ENCODE results near the gene CIAPIN1. TPM values are rescaled to one million over a fixed set of nuclear protein-coding genes. Genes with fewer than 3 reads are reported as not detected.

Gene CIAPIN1
- total and polyA plus RNA-seq, 2 of the 8 experiments (the other 6 are each of a cell fraction or from before 2014, with no cell fraction given), result 76.8 to 83.6 TPM

DNA sequence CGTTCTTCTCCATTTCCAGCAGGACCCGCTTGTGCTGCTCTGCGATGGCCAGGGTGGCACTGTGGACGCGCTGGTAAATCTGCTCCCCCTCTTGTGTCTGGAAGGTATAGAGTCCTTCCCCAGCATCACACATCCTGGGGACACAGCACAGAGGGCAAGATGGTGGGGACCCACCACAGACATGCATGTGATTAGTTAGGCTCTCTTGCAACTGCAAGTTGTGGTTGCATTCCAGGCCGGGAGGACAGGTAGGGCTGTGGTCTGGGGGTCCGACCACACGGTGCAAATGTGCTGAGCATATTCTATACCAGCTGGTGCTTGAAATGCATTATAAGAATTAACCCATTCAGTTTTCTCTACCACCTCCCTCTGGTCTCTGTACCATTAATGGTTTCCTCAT lies 26.7 kb upstream of the CIAPIN1 start:
- Histone ChIP-seq H3K4ac (replicated peaks; ENCODE audit: insufficient read length, low read depth, low read length) (no peak overlapping the region), H3K4me3 (ENCODE audit: extremely low read depth in 1 of 4, insufficient read depth in 2 of 4, low read depth in 3 of 4, low read length in 4 of 4) (no peak overlapping the region), H4K8ac (ENCODE audit: extremely low read depth, insufficient read depth, low read length) (no peak overlapping the region), H4K5ac (ENCODE audit: insufficient read length, low read depth, low read length) (no peak overlapping the region), H3K79me1 (ENCODE audit: low read depth, low read length) (0 out of 2 replicates have a peak, but pooled peaks cover 5% of the 10 kb centered on the region), H2AFZ (ENCODE audit: low read length) (no peak overlapping the region), H4K91ac (replicated peaks; ENCODE audit: insufficient read length, low read length) (no peak overlapping the region), H3K23me2 (ENCODE audit: low read depth, low read length) (no peaks in the 10 kb centered on the region; the same call in 1 of the 2 replicates), H2BK120ac (replicated peaks; ENCODE audit: low read depth, low read length) (no peak overlapping the region), H2BK12ac (ENCODE audit: low read depth, low read length) (no peak overlapping the region), H3K18ac (ENCODE audit: extremely low read depth, low read length) (no peak overlapping the region), H3K4me2 (ENCODE audit: insufficient read depth in 1 of 2, low read depth in 2 of 2, low read length in 2 of 2) (no peak overlapping the region), H3K9ac (replicated peaks in 1 of 4; ENCODE audit: extremely low read depth in 1 of 4, low read depth in 3 of 4, low read length in 3 of 4) (no peak overlapping the region), H3K9me3 (ENCODE audit: insufficient read depth in 2 of 2, low read depth in 1 of 2, low read length in 1 of 2) (no peaks in the 10 kb centered on the region), H3K79me2 (ENCODE audit: control insufficient read depth in 1 of 2, insufficient read depth in 2 of 2, low read length in 2 of 2) (no peaks in the 10 kb centered on the region), H3K27ac (ENCODE audit: low read depth, low read length) (no peak overlapping the region), H3K36me3 (ENCODE audit: control insufficient read depth in 2 of 4, insufficient read depth in 4 of 4, low read length in 3 of 4) (peaks cover 16 to 38% (median 27%) of the 10 kb centered on the region in 4 experiments), H2AK5ac (ENCODE audit: low read depth, low read length) (no peak overlapping the region), H3K14ac (ENCODE audit: insufficient read length) (no peak overlapping the region), H3K4me1 (replicated peaks in 1 of 4; ENCODE audit: control insufficient read depth in 3 of 4, insufficient read depth in 4 of 4, low read length in 3 of 4) (peaks cover 10 to 58% (median 45%) of the 10 kb centered on the region in 4 experiments), H4K20me1 (replicated peaks in 1 of 2; ENCODE audit: control insufficient read depth in 1 of 2, insufficient read depth in 2 of 2, low read length in 2 of 2) (peaks cover 3% of the 10 kb centered on the region in 2 experiments), H3K23ac (ENCODE audit: insufficient read length) (no peak overlapping the region), H2BK15ac (ENCODE audit: low read length) (no peak overlapping the region), H3K27me3 (replicated peaks in 1 of 4; ENCODE audit: control insufficient read depth in 3 of 4, extremely low read depth in 1 of 4, insufficient read depth in 3 of 4, low read length in 3 of 4) (no peaks in the 10 kb centered on the region; a peak in 1 of 7 replicates), H2BK5ac (ENCODE audit: low read depth, low read length) (no peak overlapping the region), H2BK20ac (ENCODE audit: low read length) (no peak overlapping the region; the same call in 1 of the 2 replicates), H3K56ac (replicated peaks; ENCODE audit: insufficient read length, low read depth, low read length) (no peak overlapping the region)
- TF ChIP-seq RFX5 (IDR thresholded peaks at IDR 0.05; ENCODE audit: borderline replicate concordance, low read depth, low read length) (no peak), NANOG (IDR thresholded peaks at IDR 0.05; ENCODE audit: insufficient read depth, low read depth, low read length, poor library complexity, severe bottlenecking) (no peak)
- no peak for FAIRE-seq
- ChIA-PET CTCF (ENCODE audit: partially characterized antibody) (interaction anchor here (0.8 to 15.0 kb wide), 6 partner anchors 12 to 172 kb away, joined by 3 to 210 read pairs (median 9); partner anchors contain the start of gene POLR2C), POLR2A (ENCODE audit: partially characterized antibody) (interaction anchor here (0.9 to 10.3 kb wide), 7 partner anchors 11 to 55 kb away, joined by 3 to 67 read pairs (median 5); partner anchors contain the start of genes DOK4 and POLR2C)
- no peak for DNase-seq (ENCODE audit: low read depth in 1 of 2, low spot score in 2 of 2)
- 89% methylated on average over 6 of the region's 8 CpGs; no CpG with 5 or more reads in 1 of the 2 experiments for WGBS, 2 experiments (ENCODE audit: extremely low coverage in 1 of 2, insufficient coverage in 1 of 2, insufficient read length in 1 of 2, insufficient replicate concordance in 2 of 2, low coverage in 1 of 2, low lambda C conversion rate in 2 of 2, missing lambda C conversion rate in 1 of 2)

Data from H1 (cell line).